ENCODE results near the gene GSC. TPM values are rescaled to one million over a fixed set of nuclear protein-coding genes. Genes with fewer than 3 reads are reported as not detected.

Gene GSC
- polyA plus RNA-seq, 1 experiment, result not detected

- H3K27me3 ChIP-seq (ENCODE audit: control insufficient read depth, insufficient read depth, low read length), result peaks cover 32% of the 10 kb centered on the region
- POLR2A ChIA-PET, result no interaction called here
- DNase-seq (ENCODE audit: low read depth), result no peak
- no peaks in the 10 kb centered on the region for H3K36me3 ChIP-seq (ENCODE audit: control insufficient read depth, insufficient read depth, low read length)
- no peak overlapping the region for H3K4me3 ChIP-seq (ENCODE audit: low read depth, low read length)
- TF ChIP-seq CTCF (IDR thresholded peaks at IDR 0.05; ENCODE audit: insufficient read depth, low read depth, low read length), result no peak
- CTCF ChIA-PET, result no interaction called here
Measured at GRCh38 chr14:94767321-94767878, 2.5 kb downstream of the GSC start.

- no peak for DNase-seq (ENCODE audit: low read depth)
- Histone ChIP-seq H3K4me3 (ENCODE audit: low read depth, low read length) (no peak overlapping the region), H3K36me3 (ENCODE audit: control insufficient read depth, insufficient read depth, low read length) (no peaks in the 10 kb centered on the region), H3K27me3 (ENCODE audit: control insufficient read depth, insufficient read depth, low read length) (peaks cover 17% of the 10 kb centered on the region)
- ChIA-PET POLR2A (no interaction called here), CTCF (no interaction called here)
- TF ChIP-seq CTCF (IDR thresholded peaks at IDR 0.05; ENCODE audit: insufficient read depth, low read depth, low read length), result no peak
Measured at GRCh38 chr14:94764573-94764972, 5.3 kb downstream of the GSC start.

GRCh38 chr14:94762431-94762830, 7.5 kb downstream of the GSC start:
- no peak for DNase-seq (ENCODE audit: low read depth)
- POLR2A ChIA-PET, result no interaction called here

GRCh38 chr14:94761997-94762377, 7.9 kb downstream of the GSC start:
- Histone ChIP-seq H3K4me3 (ENCODE audit: low read depth, low read length) (no peak overlapping the region), H3K36me3 (ENCODE audit: control insufficient read depth, insufficient read depth, low read length) (no peaks in the 10 kb centered on the region), H3K27me3 (ENCODE audit: control insufficient read depth, insufficient read depth, low read length) (no peaks in the 10 kb centered on the region)
- no peak for TF ChIP-seq CTCF (IDR thresholded peaks at IDR 0.05; ENCODE audit: insufficient read depth, low read depth, low read length)
- no peak for DNase-seq (ENCODE audit: low read depth)
- ChIA-PET CTCF (no interaction called here), POLR2A (no interaction called here)

More at GRCh38 chr14:94762431-94762830, 7.5 kb downstream of the GSC start:
- CTCF ChIA-PET, result no interaction called here
- no peak for TF ChIP-seq CTCF (IDR thresholded peaks at IDR 0.05; ENCODE audit: insufficient read depth, low read depth, low read length)
- Histone ChIP-seq H3K4me3 (ENCODE audit: low read depth, low read length) (no peak overlapping the region), H3K27me3 (ENCODE audit: control insufficient read depth, insufficient read depth, low read length) (peaks cover 1% of the 10 kb centered on the region; the same call in 1 of the 2 replicates), H3K36me3 (ENCODE audit: control insufficient read depth, insufficient read depth, low read length) (no peaks in the 10 kb centered on the region)

- Histone ChIP-seq H3K36me3 (ENCODE audit: control insufficient read depth, insufficient read depth, low read length) (no peaks in the 10 kb centered on the region), H3K4me3 (ENCODE audit: low read depth, low read length) (no peak overlapping the region), H3K27me3 (ENCODE audit: control insufficient read depth, insufficient read depth, low read length) (no peaks in the 10 kb centered on the region)
- ChIA-PET CTCF (no interaction called here), POLR2A (no interaction called here)
- TF ChIP-seq CTCF (IDR thresholded peaks at IDR 0.05; ENCODE audit: insufficient read depth, low read depth, low read length), result no peak
- DNase-seq (ENCODE audit: low read depth), result no peak
Measured at GRCh38 chr14:94761348-94761996, 8.4 kb downstream of the GSC start.

Data from BJ (cell line).